ENCODE measurements around the gene NTRK3. TPM values are rescaled to one million over a fixed set of nuclear protein-coding genes. Genes with fewer than 3 reads are reported as not detected.

Gene NTRK3
- total and polyA plus RNA-seq, 2 donors (not counting 3 experiments of a cell fraction or from before 2014, with no cell fraction given) = not detected

- Histone ChIP-seq H2AFZ (ENCODE audit: low read depth, low read length) (no peak overlapping the region), H3K36me3 (ENCODE audit: control insufficient read depth in 2 of 2, extremely low read depth in 1 of 2, insufficient read depth in 2 of 2, low read length in 2 of 2) (no peaks in the 10 kb centered on the region), H3K4me1 (ENCODE audit: control insufficient read depth, extremely low read depth, insufficient read depth, low read length) (no peaks in the 10 kb centered on the region), H3K9me1 (replicated peaks; ENCODE audit: control insufficient read depth, extremely low read depth, insufficient read depth, low read length) (no peaks in the 10 kb centered on the region), H3K79me2 (ENCODE audit: control insufficient read depth, insufficient read depth, low read length) (no peaks in the 10 kb centered on the region), H4K20me1 (replicated peaks; ENCODE audit: control insufficient read depth, extremely low read depth, insufficient read depth, low read length) (no peaks in the 10 kb centered on the region), H3K9me3 (replicated peaks; ENCODE audit: control insufficient read depth, insufficient read depth, low read length) (peaks cover 3% of the 10 kb centered on the region), H3K27ac (ENCODE audit: insufficient read depth, low read depth, low read length) (no peak overlapping the region), H3K27me3 (ENCODE audit: control insufficient read depth in 2 of 2, insufficient read depth in 2 of 2, low read length in 2 of 2) (no peaks in the 10 kb centered on the region), H3K4me3 (replicated peaks in 1 of 3; ENCODE audit: insufficient read depth in 1 of 3, low read depth in 1 of 3, low read length in 3 of 3) (no peak overlapping the region), H3K9ac (replicated peaks; ENCODE audit: extremely low read depth, insufficient read depth, low read length) (no peak overlapping the region), H3K4me2 (ENCODE audit: insufficient read depth, low read length) (no peak overlapping the region)
- CTCF ChIA-PET = no interaction called here
- DNase-seq (ENCODE audit: low read depth, low spot score) (no peak), FAIRE-seq (no peak)
- TF ChIP-seq MAX (IDR thresholded peaks at IDR 0.05; ENCODE audit: insufficient read depth, insufficient read length) (no peak), GATA2 (IDR thresholded peaks at IDR 0.05; ENCODE audit: insufficient read depth, insufficient read length, low read depth, low read length) (no peak), JUN (IDR thresholded peaks at IDR 0.05; ENCODE audit: borderline replicate concordance, insufficient read depth, insufficient read length, low read depth) (no peak), POLR2AphosphoS5 (IDR thresholded peaks at IDR 0.05; ENCODE audit: insufficient read depth, low read depth, low read length) (no peak), FOS (IDR thresholded peaks at IDR 0.05; ENCODE audit: borderline replicate concordance, insufficient read depth, low read length) (no peak), POLR2A (IDR thresholded peaks at IDR 0.05; ENCODE audit: low read depth, low read length) (no peak), MYC (IDR thresholded peaks at IDR 0.05; ENCODE audit: low read depth, low read length) (no peak), EZH2 (IDR thresholded peaks at IDR 0.05; ENCODE audit: borderline replicate concordance, low read depth, low read length, severe bottlenecking) (no peak), CTCF (IDR thresholded peaks at IDR 0.05; ENCODE audit: extremely low read depth in 1 of 2, insufficient read depth in 1 of 2, low read depth in 1 of 2, low read length in 2 of 2) (no peak)
- intact Hi-C loops (cut with micrococcal nuclease) (no loop called here), dilution Hi-C loops (cut with MboI; ENCODE audit: extremely low pct_ligation_motif_present, low sequenced_read_pairs) (no loop called here)
- no TSS peak for BruUV-seq (replicated peaks)
- POLR2A ChIA-PET = no interaction called here
Measured at GRCh38 chr15:87871258-87871681, 385.3 kb downstream of the NTRK3 start.

Data from endothelial cell of umbilical vein (primary cell).